Suprapubic skin (tissue), 4 donors: ENCODE data around the gene WAPL.

Experiments used
- CTCF ChIP-seq, 2 donors: fragments of 200-600 bp in 1 of 2; fragments of 450-650 bp in 1 of 2; sonication (generic) in 1 of 2; IDR thresholded peaks; one replicate each; pipeline ENCODE4 v1.5.1; 2016 to 2019; ENCODE audit warnings: antibody characterized with exemption in 2 of 2, mild to moderate bottlenecking in 1 of 2, moderate library complexity in 1 of 2
- EP300 ChIP-seq: sonication (generic); formaldehyde crosslinking; IDR thresholded peaks from one replicate; pipeline ENCODE4 v1.6.1; 2017; ENCODE audit warnings: antibody characterized with exemption
- POLR2A ChIP-seq, 2 donors: fragments of 450-650 bp; IDR thresholded peaks; one replicate each; pipeline ENCODE4 v1.6.1; 2017; ENCODE audit warnings: antibody characterized with exemption in 2 of 2, mild to moderate bottlenecking in 2 of 2, moderate library complexity in 2 of 2
- POLR2AphosphoS5 ChIP-seq, 3 donors: sonication (generic); formaldehyde crosslinking; IDR thresholded peaks; one replicate each; pipeline ENCODE4 v1.6.1; 2017; ENCODE audit warnings: antibody characterized with exemption in 3 of 3

DNA sequence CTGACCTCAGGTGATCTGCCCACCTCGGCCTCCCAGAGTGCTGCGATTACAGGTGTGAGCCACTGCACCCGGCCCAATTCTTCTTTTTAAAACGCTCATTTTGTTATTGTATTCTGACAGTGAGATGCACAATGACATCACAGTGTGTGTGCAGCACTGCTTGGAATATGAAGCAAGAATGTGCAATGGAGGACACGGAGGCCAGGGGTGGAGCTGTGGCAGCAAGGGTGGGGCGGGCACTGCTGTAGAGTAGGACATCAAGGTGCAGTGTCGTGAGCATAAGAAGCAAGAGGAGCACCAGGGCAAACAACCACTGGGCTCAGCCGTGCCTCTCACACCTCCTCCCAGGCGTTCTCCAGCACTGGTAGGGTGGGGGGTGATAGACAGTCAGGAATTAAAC lies 128.2 kb downstream of the WAPL start:
- TF ChIP-seq CTCF (IDR thresholded peaks at IDR 0.05) (no peak), POLR2AphosphoS5 (IDR thresholded peaks at IDR 0.05) (no peak), POLR2A (IDR thresholded peaks at IDR 0.05) (no peak), EP300 (no peak)
